ENCODE results near the gene RPS16.

RPS16 gene

DNA sequence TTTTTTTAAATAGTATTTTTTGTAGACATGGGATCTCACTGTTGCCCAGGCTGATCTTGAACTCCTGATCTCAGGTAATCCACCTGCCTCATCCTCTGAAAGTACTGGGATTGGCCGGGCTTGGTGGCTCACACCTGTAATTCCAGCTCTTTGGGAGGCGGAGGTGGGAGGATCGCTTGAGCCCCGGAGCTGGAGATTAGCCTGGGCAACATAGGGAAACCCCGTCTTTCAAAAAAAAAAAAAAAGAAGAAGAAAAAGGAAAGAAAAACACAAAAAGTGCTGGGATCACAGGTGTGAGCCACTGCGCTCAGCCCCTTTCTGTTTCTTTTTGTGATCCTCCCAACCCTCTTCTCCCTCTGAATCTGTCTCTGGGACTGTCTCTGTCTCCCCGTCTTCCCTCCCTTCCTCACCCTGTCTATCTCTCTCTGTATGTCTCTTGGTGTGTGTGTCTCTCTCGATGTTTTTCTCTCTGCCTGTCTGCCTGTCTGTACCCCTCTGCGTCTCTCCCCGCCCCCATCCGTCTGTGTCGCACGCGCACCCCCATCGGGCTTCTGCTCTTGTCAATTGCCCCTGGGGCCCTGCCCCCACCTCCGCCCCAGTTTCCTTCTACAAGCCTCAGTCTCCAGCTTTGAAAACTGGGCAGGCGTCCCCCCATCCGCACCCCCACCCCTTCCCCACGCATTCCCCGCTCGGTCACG lies 29.6 kb downstream of the RPS16 start:
- DNase-seq, result peak; percentile 81

DNA sequence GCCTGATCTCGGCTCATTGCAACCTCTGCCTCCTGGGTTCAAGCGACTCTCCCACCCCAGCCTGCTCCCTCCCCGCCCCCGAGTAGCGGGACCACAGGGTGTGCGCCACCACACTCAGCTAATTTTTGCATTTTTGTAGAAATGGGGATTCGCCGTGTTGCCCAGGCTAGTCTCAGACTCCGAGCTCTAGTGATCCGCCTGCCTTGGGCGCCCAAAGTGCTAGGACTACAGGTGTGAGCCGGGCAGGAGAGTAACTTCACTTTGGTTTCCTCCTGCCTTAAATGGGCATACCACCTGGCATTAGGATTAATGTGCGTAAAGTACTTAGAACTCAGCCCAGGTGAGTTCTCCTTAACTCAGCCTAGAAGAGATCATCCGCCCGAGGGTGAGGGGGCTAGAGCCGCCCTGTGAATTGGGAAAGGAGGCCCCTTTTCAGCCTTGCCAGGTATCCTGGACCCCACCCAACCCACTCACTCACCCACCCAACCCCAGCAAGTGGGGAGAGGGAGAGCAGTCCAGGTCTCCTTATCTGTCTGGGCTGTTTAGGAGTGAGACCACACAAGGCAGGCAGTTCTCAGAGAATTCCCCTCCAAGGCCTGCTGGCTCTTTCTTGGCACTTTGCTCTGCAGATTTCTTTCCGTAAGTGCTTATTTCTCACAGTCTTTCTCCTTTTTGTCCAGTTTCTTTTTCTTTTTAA lies 30.3 kb downstream of the RPS16 start:
- no peak for DNase-seq

- DNase-seq, result peak; percentile 97
These were observed 32.1 kb downstream of the RPS16 start for GRCh38 chr19:39403331-39404312.

GRCh38 chr19:39402346-39403300 lies 33.1 kb downstream of the RPS16 start:
- DNase-seq, result peak; percentile 77

- peak; percentile 83 for DNase-seq
These were observed 34.0 kb downstream of the RPS16 start for GRCh38 chr19:39401549-39402345.

DNA sequence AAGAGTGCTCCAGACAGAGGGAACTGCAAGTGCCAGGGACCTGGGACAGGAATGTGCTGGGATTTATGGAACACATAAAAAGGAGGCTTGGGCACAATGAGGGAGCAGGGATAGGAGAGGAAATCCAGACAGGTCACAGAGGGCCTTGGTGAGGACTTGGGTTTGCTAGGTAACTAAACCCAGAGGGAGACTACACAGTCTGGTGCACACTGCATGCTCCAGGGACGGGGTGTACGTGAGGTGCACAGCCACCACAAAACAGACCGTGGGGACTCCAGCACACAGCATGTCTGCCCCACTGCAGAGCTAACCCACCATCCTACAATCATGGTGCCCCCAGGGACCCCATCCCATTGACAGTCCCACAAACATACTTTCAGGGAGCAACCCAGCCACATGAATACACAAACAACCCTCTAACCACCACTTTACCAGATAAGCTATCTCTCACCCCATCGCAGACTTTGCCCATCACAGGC lies 34.6 kb downstream of the RPS16 start:
- no peak for DNase-seq

DNA sequence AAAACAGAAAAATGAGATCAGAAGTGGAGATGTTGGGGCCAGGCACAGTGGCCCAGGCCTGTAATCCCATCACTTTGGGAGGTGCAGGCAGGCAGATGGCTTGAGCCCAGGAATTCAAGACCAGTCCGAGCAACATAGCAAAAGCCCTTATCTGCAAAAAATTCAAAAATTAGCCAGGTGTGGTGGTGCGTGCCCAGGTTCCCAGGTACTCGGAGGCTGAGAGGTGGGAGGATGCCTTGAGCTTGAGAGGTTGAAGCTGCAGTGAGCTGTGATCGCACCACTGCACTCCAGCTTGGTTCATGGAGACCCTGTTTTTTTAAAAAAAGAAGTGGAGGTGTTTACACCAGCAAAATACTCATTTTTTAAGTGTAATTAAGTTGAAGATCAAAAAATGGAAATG lies 35.7 kb downstream of the RPS16 start:
- no peak for DNase-seq

- no peak for DNase-seq
These were observed 36.1 kb downstream of the RPS16 start for GRCh38 chr19:39399668-39400050.

GRCh38 chr19:39398297-39398864 lies 37.4 kb downstream of the RPS16 start:
- no peak for DNase-seq

DNA sequence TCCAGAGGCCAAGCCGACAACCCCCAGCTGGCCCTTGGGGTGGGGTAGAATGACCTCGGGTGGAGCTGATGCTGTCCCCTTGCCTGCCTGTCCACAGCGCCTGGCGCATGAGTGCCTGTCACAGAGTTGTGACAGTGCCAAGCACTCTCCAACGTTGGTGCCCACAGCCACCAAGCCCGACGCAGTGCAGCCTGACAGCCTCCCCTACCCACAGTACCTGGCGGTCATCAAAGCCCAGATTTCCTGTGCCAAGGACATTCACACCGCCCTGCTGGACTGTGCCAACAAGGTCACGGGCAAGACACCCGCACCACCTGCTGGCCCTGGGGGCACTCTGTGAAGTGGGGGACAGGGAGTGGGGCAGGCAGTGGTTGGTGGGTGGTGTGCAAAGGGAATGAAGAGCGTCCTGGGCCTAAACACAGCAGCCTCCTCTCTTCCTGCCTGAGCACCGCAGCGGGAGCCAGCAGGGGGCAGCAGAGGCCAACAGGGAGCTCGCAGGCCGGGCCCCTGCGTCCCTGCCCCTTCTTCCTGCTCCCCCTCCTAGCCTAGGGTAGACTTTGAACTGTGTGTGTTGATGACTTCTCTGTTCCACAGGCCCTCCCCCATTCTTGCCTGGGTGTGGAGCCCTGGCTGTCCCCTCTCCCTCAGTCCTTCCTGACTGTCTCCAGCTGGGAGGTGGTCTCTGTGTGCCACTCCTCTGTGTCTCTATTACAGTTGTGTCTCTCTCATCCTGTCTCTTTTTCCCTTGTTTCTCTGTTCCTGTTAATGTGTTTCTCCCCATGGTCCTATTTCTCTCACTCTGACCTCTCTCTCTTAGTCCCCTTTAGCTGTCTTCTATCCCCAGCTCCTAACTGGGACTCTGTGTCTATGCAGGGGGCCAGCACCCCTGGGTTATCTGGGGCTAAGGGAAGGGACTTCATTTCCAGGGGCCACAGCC lies 38.1 kb downstream of the RPS16 start:
- peak; percentile 98 for DNase-seq

GRCh38 chr19:39390751-39391437 lies 44.9 kb downstream of the RPS16 start, which contains the start of the genes MED29 and PAF1:
TSS of gene MED29 (plus strand) at chr19:39391378. CDS start at chr19:39391423, 45 bp downstream.
TSS of gene PAF1 (minus strand) at chr19:39391106. CDS start at chr19:39390864, 242 bp downstream.
- DNase-seq, result peak; percentile 89

GRCh38 chr19:39390451-39390750 lies 45.3 kb downstream of the RPS16 start:
- DNase-seq, result peak; percentile 76

DNA sequence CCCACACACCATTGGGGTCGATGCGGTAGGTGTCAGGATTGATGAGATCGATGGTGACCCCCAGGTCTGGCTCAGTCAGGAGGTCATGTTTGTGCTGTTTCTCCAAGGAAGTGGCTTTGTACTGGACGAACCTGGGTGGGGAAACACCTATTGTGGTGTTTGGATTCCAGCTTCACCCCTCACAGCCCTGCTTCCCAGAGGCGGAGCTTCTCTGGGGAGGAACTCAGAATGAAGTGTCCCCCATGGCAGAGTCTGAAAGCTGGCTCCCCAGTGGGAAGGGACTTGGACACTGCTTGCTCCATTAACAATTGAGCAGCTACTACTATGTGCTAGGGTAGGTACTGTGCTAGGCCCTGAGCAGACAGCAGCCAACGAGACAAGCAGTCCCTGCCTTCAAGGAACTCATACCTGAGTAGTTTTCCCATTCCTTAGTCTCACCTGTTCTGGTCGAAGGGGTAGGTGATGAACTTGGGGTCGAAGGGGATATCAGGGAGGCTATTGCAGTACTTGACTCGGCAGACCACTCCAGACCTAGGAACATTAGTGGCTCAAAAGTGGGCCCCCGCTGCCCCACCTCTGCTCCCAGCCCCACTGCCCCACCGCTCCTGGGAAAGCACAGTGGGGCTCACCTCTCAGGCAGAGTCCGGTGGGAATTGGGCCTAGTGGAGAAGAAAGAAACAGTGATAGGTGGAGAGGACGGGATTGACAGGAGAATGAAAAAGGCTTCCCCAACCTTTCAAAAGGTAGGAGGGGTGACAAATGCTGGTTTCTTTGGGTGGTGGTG lies 45.9 kb downstream of the RPS16 start:
- DNase-seq, result no peak

DNA sequence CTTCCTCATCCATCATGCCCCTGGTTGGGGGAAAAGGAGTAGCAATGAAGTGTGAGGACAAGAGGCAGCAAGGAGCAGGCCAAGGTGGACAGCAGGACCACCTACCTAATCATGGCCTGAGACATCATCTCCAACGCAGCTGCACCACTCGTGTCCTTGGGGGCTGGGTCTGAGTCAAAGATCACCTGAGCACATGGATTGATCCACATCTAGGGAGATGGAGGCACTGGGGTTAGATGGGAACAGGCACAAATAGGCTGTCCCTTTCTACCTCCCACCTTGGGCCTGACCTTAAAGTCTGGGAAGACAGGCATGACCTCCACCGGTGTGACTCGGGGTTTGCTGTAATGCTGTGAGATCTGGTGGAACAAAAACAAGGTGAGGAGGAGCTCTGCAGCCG lies 47.1 kb downstream of the RPS16 start:
- no peak for DNase-seq

GRCh38 chr19:39386557-39386956 lies 49.2 kb downstream of the RPS16 start:
- DNase-seq, result no peak

GRCh38 chr19:39385629-39386411 lies 49.9 kb downstream of the RPS16 start:
- no peak for DNase-seq

Measured in T-helper 9 cell (primary cell).